NCI-H82 treated with DMSO at 0.1 percent for 48 hours (cell line): ENCODE data around the gene SACS.
"Not testable (repeated sequence)": the region's sequence is repeated elsewhere in the genome, so short reads cannot be mapped to it uniquely, and the experiment has no call there.

ENCODE experiments used
- DNase-seq: peaks from one replicate; lab custom pipeline; 2025; ENCODE audit not compliant: unreplicated experiment; lab: John Stamatoyannopoulos, UW

SACS gene

GRCh38 chr13:23320926-23321534 is 112.5 kb downstream of the SACS start:
- no peak for DNase-seq

GRCh38 chr13:23319883-23320224 is 113.6 kb downstream of the SACS start:
- no peak for DNase-seq

GRCh38 chr13:23314837-23315236 is 118.7 kb downstream of the SACS start:
- DNase-seq, result not testable (repeated sequence)

GRCh38 chr13:23292586-23292985 is 140.9 kb downstream of the SACS start:
- no peak for DNase-seq

GRCh38 chr13:23289917-23290357 is 143.6 kb downstream of the SACS start:
- DNase-seq, result no peak

- DNase-seq, result no peak
Measured at GRCh38 chr13:23288995-23289394, 144.5 kb downstream of the SACS start.

GRCh38 chr13:23288564-23288963 is 144.9 kb downstream of the SACS start:
- no peak for DNase-seq

GRCh38 chr13:23279321-23279720 is 154.2 kb downstream of the SACS start:
- DNase-seq, result no peak
